SIG-M5 (cell line): Measurements from ENCODE around the gene CPNE1.
"Not testable (repeated sequence)": the region's sequence is repeated elsewhere in the genome, so short reads cannot be mapped to it uniquely, and the experiment has no call there.

Experiments used
- DNase-seq: peaks from one replicate; lab custom pipeline; 2025; lab: John Stamatoyannopoulos, UW

The CPNE1 gene

DNA sequence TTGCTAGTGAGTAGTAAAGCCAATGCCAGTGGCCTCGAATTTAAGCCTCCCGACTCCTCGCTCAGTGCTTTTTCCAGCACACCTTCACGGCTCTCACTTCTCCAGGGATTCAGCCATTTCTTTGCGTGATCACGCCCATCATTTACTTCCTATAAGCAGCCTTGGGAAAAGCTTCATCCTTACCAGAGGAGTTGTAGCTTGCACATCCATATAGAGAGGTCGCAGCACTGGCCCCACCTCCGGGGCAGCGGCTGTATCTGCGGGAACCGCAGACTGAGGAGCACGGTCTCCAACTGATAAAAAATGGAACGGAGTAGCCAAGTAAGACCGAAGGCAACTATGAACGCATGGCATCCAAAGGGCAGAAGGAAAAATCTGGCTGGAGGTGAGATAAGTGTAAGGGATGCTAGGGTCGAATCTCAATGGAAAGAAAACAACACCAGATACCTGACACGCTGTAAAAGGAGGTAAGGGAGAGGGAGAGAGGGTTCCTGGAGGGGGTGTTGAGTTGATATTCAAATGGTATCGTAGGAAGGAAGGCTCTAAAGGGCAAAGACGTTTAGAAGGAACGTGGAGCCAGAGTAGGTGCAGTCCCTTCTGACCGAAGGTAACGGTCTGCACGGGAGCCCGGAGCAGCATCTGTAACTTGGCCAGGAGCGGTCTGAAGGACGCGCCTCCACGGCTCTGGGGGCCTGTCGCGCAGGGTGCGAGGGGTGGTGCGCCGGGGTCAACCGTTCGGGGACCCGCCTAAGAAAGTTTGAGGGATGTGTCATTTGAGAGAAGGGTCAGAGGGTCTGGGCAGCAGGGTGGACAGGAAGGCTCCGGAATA lies 33.8 kb upstream of the CPNE1 start:
- DNase-seq: no peak

DNA sequence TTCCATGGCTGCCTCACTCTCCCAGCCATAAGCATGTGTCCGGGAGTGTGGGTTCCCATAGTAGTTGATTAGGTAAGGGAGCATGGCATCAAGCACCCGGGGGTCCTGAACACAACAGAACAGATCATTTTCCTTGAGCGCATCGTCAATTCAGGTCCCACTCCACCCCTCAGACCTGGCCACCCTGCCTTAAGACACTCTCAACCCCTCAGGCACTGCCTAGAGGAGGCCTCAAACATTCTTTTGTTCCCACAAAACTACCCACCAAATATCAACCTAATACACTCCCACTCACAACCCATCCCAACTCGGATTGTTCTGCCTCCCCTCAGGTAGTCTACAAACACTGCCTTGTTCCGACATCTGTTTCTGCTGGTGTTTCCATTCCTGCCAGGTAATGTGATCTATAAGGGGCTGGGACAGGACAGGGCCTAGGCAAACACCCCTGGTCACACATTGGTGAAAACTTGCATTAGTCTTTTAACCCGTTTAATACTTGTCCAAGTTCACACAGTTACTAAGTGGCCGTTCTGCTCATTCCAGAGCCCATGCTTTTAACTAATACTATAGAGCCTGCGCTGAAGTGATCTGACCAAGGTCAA lies 33.1 kb upstream of the CPNE1 start:
- DNase-seq: no peak

DNA sequence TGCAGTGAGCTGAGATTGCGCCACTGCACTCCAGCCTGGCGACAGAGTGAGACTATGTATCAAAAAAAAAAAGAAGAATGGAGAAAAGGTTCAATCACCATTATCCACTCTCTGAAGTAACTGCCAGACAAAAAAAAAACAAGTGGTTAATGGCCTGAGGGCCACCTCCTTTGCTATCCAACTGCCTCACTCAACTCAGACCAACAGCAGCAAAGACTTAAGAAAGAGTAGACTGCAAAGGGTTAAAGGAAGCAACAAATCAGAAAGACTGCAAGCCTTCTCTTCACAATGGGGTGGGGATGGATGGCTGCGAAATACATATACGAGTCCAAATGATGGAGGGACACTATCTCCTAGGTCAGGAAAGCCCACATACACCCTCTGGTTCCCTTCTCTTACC lies 31.3 kb upstream of the CPNE1 start:
- DNase-seq: no peak

DNA sequence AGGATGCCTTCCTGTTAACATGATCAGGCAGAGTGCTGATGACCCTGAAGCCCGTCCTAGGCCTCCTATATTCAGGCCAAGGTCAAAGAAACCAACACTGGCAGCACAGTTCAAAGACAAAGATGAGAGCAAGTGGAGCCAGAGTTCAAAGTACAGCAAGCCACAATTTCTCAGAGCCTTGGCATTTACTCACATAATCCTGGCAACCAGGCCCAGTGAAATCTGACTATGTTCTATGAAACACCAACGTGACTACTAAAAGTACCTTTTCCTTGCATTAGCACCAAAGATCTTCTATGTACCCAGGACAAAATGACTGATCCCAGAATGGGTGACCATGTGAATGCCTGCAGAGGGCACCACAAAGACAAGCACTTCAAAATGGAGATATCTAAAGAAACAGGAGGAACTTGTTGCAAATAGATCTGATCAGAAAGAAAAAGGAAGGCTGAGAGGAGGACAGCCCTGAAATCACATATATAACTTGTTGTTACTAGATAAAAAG lies 30.6 kb upstream of the CPNE1 start:
- DNase-seq: no peak

DNA sequence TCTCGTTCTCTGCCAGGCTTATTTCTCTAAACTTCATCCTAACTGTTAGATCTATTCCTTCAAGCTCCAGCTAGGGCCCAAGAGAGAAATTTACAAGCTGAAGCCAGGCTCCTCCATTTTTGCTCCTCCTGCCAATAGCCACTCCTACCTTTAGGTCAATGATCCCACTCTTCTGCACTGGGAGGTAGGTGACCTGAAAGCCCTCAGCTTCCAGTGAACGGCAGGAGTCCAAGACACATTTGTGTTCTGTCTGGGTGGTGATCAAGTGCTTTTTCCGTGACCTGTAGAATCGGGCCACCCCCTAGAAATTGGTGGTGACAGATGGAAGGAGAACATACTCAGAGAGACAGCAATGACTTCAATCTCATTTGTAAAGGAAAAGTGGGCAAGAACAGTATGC lies 25.6 kb upstream of the CPNE1 start:
- no peak for DNase-seq

DNA sequence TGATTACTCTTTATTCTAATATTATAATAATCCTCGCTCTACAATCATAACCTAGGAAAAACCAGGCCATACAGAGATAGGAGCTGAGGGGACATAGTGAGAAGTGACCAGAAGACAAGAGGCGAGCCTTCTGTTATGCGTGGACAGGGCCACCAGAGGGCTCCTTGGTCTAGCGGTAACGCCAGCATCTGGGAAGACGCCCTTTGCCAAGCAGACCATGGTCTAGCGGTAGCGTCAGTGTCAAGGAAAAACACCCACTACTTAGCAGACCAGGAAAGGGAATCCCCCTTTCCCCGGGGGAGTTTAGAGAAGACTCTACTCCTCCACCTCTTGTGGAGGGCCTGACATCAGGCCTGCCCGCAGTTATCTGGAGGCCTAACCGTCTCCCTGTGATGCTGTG lies 22.2 kb upstream of the CPNE1 start:
- not testable (repeated sequence) for DNase-seq

DNA sequence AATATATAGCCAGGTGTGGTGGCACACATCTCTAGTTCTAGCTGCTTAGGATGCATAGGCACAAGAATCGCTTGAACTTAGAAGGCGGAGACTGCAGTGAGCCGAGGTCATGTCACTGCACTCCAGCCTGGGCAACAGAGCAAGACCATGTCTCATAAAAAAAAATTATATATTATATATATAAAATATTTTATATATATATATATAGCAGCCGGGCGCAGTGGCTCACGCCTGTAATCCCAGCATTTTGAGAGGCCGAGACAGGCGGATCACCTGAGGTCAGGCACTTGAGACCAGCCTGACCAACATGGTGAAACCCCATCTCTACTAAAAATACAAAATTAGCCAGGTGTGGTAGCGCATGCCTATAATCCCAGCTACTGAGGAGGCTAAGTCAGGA lies 20.7 kb upstream of the CPNE1 start:
- not testable (repeated sequence) for DNase-seq

DNA sequence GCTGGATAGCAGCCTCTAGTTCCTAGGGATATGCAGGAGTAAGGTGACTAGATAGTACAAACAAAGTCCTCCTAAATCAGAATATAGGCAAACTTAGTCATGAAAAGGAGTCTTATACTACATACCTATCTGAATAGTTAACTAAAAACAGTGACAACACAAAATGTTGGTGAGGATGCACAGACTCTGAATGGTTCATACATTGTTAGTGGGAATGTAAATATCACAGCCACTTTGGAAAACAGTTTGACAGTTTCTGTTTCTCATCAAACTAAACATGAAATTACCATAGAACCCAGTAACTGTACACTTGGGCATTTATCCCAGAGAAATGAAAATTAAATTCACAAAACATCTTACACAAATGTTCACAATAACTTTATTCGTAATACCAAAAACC lies 17.3 kb upstream of the CPNE1 start:
- DNase-seq: no peak

DNA sequence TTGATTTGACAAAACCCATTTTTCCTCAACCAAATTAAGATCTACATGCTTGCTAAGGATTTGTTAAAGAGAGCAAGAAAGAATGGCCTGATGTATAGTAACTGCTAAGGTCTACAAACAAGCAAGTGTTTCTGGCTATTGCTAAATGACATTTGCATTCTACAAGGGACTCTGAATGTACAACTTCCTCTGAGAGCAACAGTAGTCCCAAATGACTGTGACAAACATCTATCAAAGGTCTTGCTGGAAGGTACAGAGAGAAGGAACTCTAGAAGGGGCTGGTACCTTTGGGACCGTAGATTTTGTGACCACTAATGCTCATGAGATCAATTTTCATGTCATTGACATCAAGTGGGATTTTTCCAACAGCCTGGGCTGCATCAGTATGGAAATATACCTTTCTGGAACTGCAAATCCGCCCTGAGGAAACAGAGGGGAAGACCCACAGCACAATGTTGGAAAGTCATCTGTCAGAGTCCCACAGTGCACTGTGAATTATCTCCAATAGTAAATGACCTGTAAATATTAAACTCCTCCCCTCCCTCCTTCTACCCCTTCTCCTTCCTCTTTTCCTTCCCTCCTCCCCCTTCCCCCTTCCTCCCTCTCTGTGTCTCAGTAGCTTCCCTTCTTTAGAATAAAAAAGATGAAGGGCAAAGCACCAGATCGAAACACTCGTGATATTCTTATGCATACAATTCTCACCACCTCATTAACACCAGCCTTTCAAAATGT lies 15.9 kb upstream of the CPNE1 start:
- DNase-seq: no peak

DNA sequence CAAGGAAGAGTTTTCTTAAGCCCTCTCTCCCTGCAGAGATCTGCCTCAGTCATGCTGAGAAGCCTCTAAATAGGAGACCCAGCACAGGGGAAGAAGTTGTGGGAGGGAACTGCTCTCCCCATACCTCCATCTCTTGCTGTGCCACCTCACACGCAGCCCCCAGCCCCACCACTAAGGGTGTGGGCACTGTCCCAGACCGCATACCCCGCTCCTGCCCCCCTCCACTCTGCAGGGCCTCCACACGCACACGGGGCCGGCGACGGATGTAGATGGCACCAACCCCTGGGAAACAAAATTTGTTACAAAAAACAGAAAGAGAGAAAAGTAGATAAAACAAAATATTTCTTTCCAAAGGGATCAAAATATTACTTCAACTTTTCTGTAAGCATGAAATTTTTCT lies 10.2 kb upstream of the CPNE1 start:
- DNase-seq: no peak

DNA sequence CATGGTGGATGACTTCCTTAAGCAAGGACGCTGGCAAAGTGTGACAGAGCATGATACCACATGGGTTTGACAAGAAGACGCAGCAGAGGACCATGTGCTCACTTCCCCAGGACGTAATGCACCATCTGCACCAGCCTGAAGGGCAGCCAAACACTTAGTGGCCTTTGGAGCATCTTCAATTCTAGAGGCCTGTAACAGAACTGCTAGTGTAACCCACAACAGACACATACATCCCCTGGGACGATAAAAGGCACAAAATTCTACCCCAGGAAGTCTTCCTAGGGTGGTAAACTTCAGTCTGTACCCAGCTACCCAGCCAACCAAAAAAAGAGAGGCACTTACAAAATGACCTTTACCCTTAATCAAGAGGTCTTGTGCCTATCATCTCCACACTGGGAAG lies 9.2 kb upstream of the CPNE1 start:
- no peak for DNase-seq

DNA sequence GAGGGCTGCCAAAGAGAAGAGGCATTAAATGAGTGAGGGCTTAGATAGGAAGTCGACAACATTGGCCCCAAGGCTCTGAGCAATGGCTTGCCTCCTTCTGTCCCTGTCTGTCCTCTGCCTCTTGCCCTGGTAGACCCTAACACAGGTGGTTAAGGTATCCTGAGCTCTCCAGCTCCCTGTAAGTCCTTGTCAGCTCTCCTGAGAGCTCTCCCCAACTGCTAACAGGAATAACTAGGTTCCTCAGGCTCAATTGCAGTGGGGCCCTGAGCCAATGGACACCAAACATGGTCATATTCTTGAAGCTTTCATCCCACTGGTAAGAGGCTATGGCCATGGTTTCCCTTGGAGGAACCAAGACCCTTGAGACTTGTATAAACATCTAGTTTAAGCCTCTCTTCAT lies 5.0 kb upstream of the CPNE1 start:
- no peak for DNase-seq

DNA sequence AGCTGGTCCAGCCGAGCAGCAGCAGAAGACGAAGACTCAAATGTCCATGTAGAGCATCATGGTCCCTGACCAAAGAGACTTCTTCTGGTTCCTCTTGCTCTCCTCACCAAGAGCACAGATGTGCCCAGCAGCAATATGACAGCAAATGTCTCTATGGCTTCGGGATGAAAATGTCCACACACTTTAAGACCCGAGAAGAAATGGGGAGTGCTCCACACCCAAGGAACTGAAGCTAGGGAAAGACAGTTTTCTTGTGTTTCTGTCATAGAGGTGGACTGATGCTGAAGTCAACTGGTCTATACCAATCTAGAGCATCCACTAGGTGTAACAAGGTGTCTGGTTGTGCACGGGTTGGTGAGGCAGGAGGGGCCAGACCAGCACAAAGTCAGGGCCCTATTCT lies 4.5 kb upstream of the CPNE1 start:
- no peak for DNase-seq

DNA sequence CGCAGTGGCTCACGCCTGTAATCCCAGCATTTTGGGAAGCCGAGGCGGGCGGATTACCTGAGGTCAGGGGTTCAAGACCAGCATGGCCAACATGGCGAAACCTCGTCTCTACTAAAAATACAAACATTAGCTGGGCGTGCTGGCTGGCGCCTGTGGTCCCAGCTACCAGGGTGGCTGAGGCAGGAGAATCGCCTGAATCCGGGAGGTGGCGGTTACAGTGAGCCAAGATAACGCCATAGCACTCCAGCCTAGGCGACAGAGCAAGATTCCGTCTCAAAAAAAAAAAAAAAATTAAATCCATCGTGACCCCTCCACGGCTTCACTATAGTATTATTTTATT lies 1.2 kb upstream of the CPNE1 start:
- no peak for DNase-seq

DNA sequence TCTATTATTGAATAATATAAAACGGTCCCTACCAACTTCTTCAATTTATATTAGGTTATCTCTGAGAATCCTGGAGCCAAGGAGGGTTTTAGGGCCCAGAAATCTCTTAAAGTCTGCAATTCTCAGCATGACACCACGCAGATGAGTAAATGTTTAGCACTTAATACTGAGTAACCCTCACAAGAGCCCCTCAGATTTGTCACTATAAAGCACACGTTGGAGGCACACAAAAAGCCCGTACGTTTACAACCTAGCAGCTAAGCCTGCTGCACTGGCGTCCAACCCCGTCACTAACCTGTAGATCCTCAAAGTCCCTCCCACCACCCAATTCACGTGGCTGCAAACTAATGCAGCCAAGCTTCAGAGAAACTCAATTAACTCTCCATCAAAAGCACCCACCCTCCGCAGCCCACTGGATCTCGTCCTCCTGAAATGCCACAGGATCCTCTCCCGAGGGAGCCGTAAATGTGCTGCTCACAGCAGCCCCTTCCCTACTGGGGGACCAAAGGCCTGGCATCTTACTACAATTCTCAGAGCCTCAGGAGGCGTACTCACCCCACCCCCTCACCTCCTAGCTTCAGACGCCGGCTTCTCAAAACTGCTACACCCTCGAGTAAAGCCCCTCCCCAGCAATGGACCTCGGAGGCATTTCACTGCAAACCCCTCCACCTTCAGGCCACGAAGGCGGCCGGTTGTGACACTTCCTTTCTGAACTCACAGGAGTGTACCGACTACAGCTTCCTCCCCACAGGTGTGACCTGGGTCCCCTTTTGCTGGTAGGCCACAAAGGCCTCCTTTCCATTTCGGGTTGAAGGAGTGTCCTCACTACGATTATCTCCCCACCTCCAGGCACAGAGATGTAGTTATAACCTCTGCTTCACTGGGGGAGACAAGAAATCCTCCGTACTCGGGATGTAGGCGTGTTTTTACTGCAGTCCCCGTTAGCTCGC lies 909 bp downstream of the CPNE1 start:
- no peak for DNase-seq

DNA sequence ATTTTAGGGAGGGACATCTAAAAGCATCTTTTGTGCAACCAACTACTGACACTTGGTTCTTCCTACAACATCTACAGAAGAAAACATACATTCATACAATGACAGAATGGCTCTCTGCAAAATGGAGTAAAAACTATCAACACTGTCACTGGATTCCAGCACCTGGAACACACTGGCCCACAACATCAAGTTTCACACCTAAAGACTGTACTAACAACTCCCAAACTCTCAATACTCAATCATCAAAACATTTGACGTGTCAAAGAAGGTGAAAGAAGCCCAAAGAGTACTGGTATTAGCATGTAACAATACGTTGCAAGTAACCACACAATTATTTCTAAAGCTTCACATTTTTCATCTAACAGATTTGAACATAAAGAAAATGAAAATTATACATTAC lies 2.1 kb downstream of the CPNE1 start:
- no peak for DNase-seq

DNA sequence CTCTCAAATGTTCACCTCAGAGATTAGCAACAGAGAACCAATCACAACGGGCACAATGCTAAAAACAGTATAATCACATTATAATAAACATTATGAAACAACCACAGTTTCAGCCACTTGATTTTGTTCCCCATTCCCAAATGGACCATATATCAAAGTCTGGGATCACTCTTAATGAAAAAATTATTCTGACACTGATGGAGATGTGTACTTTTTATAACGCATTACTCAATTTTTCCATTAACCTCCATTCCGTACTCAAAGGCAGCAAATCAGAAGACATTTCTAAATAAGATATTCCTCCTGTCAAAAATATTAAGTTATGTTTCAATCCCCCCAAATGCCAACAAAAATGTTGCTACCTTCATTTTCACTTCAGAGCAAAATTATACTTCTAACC lies 2.8 kb downstream of the CPNE1 start:
- DNase-seq: no peak

DNA sequence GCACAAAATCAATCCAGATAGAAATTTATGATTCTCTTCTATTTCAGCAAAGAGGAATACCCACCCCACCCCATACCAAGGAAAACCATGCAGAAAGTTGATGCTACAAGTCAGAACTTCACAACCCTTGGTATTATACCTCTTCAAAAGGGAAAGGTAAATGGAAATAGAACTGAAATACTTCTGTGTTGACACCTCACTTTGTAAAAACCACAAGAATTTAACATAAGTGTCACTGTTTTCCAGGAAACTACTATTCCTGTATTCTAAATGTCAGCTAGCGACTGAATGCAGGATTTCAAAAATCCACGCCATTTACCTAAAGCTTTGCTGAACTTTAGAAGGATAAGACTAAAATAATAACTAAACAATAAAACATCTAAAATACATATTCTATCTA lies 3.6 kb downstream of the CPNE1 start:
- DNase-seq: no peak

DNA sequence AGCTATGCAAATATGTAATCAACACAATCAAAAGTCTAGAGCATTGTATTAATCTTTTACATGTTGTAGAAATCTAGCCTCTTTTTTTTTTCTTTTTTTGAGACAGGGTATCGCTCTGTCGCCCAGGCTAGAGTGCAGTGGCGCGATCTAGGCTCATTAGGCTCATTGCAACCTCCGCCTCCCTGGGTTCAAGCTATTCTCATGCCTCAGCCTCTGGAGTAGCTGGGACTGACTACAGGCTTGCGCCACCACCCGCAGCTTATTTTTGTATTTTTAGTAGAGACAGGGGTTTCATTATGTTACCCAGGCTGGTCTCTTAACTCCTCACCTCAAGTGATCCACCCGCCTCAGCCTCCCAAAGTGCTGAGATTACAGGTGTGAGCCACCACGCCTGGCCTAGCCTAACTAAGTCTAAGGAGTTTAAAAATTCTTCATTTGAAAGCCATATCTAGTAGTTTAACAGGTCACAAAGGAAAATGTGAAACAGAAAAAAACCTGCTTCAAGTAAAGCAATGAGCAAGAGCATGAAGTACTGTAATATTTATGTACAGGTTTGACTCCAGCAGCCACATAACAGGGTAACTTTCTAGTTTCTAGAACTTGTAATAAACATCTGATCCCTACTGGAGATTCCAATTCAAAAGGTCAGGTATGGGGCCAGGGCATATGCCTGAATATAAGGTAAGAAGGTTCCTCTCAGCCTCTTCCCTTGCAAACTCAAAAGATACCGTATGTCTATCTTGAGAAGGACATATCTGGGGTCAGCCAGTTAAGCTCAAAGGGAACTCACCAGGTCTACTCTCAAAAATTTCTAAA lies 4.4 kb downstream of the CPNE1 start:
- no peak for DNase-seq

DNA sequence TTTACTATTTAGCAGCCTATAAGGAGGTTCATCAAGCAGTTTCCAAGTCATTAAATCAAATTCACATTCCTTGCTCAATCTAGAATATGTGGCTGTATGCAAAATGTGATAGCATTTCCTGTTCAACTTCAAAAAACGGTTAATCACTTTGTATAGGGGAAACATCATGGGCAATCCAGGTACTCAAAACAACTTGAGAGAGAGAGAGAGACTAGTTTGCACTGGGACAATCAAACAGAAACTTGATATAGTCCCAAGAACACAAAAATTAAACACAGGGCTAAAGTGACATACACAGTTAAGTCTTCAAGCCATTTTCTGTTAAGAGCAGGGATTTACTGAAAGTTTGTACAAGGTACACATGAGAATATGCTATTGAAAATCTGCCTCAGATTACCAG lies 7.4 kb downstream of the CPNE1 start:
- no peak for DNase-seq

DNA sequence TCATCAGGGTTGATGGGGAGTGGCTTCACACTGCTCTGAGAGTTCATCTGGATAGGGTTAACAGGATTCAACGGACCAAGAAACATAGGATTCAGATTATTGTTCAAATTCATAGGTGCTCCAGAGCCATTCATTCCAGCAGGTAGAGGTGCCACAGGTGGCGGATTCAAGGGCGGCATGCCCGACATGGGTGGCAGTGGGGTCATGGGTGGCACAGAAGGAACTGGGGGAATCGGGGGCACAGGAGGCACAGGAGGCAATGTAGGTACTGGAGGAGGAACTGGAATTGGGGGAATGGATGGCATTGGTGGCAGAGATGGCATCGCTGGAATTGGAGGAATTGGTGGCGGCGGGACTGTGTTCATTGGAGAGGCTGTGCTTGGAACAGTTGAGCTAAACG lies 10.3 kb downstream of the CPNE1 start:
- DNase-seq: no peak
